Panc1 (cell line): ENCODE results near the gene NDUFS8. TPM values are rescaled to one million over a fixed set of nuclear protein-coding genes. Genes with fewer than 3 reads are reported as not detected.

Experiments used
- ATAC-seq: fragments of 200-7000 bp; cut with Tn5 transposase; 2 replicates; pipeline ENCODE4 v1.9.1; 2020; ENCODE audit warnings: mild to moderate bottlenecking, moderate library complexity
- BruUV-seq: library from RNA; stranded (reverse); fragments of 400-500 nt; replicated peaks from 2 replicates; lab custom pipeline; 2021; lab: Mats Ljungman, UMichigan
- CTCF ChIA-PET: fragments of 300-600 bp; sonication (Branson Sonifier 250); formaldehyde crosslinking; loops from one replicate; lab custom pipeline; 2022; ENCODE audit warnings: antibody characterized with exemption; lab: Charles Lee
- POLR2A ChIA-PET: fragments of 300-600 bp; sonication (Branson Sonifier 250); formaldehyde crosslinking; loops from one replicate; lab custom pipeline; 2022; ENCODE audit warnings: antibody characterized with exemption; lab: Charles Lee
- DNase-seq: peaks from one replicate; pipeline ENCODE4 v3.0.0-alpha.2; 2010; ENCODE audit warnings: low read depth, low spot score
- H3K27ac ChIP-seq: 2 replicates; pipeline ENCODE4 v1.5.1; 2011; ENCODE audit warnings: mild to moderate bottlenecking, low read length, inconsistent platforms
- H3K27me3 ChIP-seq: fragments of 200-500 bp; sonication (Bioruptor generic); 2 replicates; pipeline ENCODE4 v1.6.0; 2014; ENCODE audit warnings: low read length, inconsistent platforms; ENCODE audit not compliant: control insufficient read depth, insufficient read depth
- H3K36me3 ChIP-seq: fragments of 200-500 bp; sonication (Bioruptor generic); 2 replicates; pipeline ENCODE4 v1.5.1; 2014; ENCODE audit warnings: inconsistent platforms, mild to moderate bottlenecking, low read length, moderate library complexity; ENCODE audit not compliant: control insufficient read depth, insufficient read depth
- H3K4me1 ChIP-seq: 2 replicates; pipeline ENCODE4 v1.5.1; 2011; ENCODE audit warnings: inconsistent platforms, mild to moderate bottlenecking, low read length, moderate library complexity; ENCODE audit not compliant: control insufficient read depth, insufficient read depth
- H3K4me3 ChIP-seq, 2 experiments: 2 replicates each; pipeline ENCODE4 v1.5.1; 2011 to 2012; ENCODE audit warnings: low read depth in 2 of 2, low read length in 2 of 2, mild to moderate bottlenecking in 2 of 2, inconsistent platforms in 1 of 2, moderate library complexity in 1 of 2
- H3K9me3 ChIP-seq: fragments of 200-500 bp; sonication (Bioruptor generic); 2 replicates; pipeline ENCODE4 v1.5.1; 2014; ENCODE audit warnings: low read depth, mild to moderate bottlenecking, inconsistent platforms, low read length, moderate library complexity; ENCODE audit not compliant: control insufficient read depth, insufficient read depth
- POLR2AphosphoS5 ChIP-seq: IDR thresholded peaks from 2 replicates; pipeline ENCODE4 v1.6.1; 2012; ENCODE audit warnings: mild to moderate bottlenecking, low read depth, low read length, moderate library complexity
- SIN3A ChIP-seq: IDR thresholded peaks from 2 replicates; pipeline ENCODE4 v1.6.1; 2012; ENCODE audit warnings: low read depth, mild to moderate bottlenecking, low read length, moderate library complexity, borderline replicate concordance; ENCODE audit not compliant: insufficient read depth
- TCF7L2 ChIP-seq: IDR thresholded peaks from 2 replicates; pipeline ENCODE4 v1.6.1; 2011; ENCODE audit warnings: mild to moderate bottlenecking, low read depth, low read length, inconsistent platforms
- in situ Hi-C: cut with HindIII; loops from 2 replicates; pipeline ENCODE4 v1.10.0; 2016; ENCODE audit warnings: low sequenced_read_pairs, low pct_unique_long_range_greater_than_20kb
- intact Hi-C: fragments of 100-400 bp; cut with micrococcal nuclease; formaldehyde crosslinking; loops from one replicate; pipeline ENCODE4 v1.10.0; 2022; ENCODE audit not compliant: unreplicated experiment
- total RNA-seq: library from RNA; stranded (reverse); gene quantifications from one replicate; pipeline ENCODE4 v1.2.1, GENCODE V29; 2021; ENCODE audit not compliant: unreplicated experiment
- TF ChIP-seq, protein P1 (sequence below), 2 experiments: IDR thresholded peaks; 2 replicates each; pipeline ENCODE4 v1.6.1; 2011 to 2012; ENCODE audit warnings: low read depth in 2 of 2, control low read depth in 1 of 2, low read length in 1 of 2, mild to moderate bottlenecking in 1 of 2, moderate library complexity in 1 of 2; ENCODE audit not compliant: insufficient read depth in 1 of 2
- TF ChIP-seq, protein P2 (sequence below): fragments of 450-650 bp; IDR thresholded peaks from 2 replicates; pipeline ENCODE4 v1.5.1; 2017; ENCODE audit warnings: mild to moderate bottlenecking

Gene NDUFS8
- total RNA-seq, 1 experiment from 2014 or later: 289 TPM

DNA sequence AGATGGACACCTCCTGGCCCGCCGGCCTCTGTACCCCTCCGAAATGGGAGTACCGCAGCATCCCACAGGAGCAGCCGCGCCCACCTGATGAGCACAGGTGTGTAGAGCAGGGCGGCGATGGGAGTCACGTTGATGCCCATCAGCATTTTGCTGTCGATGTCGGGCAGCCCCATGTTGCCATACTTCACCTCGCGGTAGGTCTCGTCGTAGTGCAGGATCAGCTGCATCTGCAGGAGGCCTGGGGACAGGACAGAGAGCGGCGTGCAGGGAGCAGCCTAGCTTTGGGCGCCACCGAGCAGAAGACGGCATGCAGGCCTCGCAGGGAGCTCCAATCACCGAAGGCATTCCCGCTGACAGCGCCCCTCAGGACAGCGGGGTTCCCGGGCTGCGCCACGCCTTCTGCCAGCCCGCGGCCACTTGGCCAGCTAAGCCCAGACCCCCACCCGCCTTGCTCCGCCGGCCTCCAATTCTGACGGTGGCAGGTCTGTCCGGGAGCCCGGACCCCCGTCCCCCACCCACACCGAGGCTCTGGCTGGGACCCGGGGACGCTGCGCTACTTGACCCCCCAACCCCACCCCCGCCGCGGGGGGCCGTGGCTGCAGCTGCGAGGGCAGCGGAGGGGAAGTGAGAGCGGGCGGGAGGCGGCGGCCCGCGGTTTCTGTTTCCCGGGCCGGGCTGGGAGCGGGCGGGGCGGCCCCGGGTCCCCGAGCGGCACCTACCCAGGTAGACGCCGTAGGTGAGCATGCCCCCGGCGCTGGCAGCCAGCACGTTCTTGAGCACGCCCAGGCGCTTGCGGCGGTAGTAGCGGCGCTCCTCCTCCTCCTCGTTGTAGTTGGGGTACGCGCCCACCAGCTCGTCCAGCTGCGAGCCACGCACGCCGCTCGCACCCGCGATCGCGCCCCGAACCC is 27.3 kb upstream of the NDUFS8 start:
- H3K4me3 ChIP-seq: peak overlapping the region; percentile 51 to 66
- H3K27me3 ChIP-seq: no peaks in the 10 kb centered on the region
- no TSS peak for BruUV-seq
- in situ Hi-C loops (no loop called here), intact Hi-C loops (no loop called here)
- H3K4me1 ChIP-seq: peaks cover 11% of the 10 kb centered on the region
- ATAC-seq: peak; percentile 67
- H3K9me3 ChIP-seq: no peaks in the 10 kb centered on the region
- no peak for DNase-seq
- ChIA-PET POLR2A (interaction anchor here (0.6 kb wide), 1 partner anchor 110 kb away, joined by 11 read pairs; no protein-coding TSS in a partner anchor), CTCF (no interaction called here)
- H3K27ac ChIP-seq: no peak overlapping the region
- no peak for TF ChIP-seq TCF7L2
- TF ChIP-seq, protein P1, sequence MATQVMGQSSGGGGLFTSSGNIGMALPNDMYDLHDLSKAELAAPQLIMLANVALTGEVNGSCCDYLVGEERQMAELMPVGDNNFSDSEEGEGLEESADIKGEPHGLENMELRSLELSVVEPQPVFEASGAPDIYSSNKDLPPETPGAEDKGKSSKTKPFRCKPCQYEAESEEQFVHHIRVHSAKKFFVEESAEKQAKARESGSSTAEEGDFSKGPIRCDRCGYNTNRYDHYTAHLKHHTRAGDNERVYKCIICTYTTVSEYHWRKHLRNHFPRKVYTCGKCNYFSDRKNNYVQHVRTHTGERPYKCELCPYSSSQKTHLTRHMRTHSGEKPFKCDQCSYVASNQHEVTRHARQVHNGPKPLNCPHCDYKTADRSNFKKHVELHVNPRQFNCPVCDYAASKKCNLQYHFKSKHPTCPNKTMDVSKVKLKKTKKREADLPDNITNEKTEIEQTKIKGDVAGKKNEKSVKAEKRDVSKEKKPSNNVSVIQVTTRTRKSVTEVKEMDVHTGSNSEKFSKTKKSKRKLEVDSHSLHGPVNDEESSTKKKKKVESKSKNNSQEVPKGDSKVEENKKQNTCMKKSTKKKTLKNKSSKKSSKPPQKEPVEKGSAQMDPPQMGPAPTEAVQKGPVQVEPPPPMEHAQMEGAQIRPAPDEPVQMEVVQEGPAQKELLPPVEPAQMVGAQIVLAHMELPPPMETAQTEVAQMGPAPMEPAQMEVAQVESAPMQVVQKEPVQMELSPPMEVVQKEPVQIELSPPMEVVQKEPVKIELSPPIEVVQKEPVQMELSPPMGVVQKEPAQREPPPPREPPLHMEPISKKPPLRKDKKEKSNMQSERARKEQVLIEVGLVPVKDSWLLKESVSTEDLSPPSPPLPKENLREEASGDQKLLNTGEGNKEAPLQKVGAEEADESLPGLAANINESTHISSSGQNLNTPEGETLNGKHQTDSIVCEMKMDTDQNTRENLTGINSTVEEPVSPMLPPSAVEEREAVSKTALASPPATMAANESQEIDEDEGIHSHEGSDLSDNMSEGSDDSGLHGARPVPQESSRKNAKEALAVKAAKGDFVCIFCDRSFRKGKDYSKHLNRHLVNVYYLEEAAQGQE (IDR thresholded peaks at IDR 0.05; ENCODE audit: insufficient read depth in 1 of 2, low read depth in 2 of 2, low read length in 1 of 2): no peak
- no peak; the same call in 1 of the 2 replicates for TF ChIP-seq SIN3A
- H3K36me3 ChIP-seq: no peaks in the 10 kb centered on the region

DNA sequence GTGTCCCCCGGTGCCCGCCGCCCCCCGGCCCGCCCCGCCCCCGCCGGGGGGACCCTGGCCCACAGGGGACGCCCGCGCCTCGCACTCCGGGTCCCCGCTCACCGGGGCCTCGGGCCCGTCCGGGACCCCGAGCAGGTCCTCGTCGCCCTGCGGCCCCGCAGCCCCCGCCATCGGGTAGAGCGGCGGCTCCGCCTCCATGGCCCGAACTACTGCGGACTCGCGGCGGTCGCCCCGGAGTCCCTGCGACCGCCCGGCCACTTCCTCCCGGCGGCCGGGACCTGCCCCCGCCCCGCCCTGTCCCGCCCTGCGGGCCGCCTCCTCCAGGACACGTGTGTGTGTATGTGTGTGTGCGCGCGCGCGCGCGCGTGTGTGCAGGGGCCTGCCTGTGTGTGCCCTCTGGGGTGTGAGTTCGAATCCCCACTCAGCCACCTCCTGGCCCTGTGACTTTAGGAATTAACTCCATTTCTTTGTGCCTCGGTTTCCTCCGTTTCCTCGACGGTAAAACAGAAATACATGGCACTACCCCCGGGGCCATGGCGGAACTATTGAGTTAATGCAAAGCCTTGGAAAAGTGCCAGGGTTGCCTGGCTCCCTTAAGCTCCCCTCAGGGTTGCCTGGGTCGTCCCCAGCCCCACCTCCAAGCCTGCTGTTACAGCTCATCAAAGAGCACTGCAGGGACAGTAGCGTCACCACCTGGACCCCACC is 26.5 kb upstream of the NDUFS8 start, which contains the start of gene UNC93B1:
UNC93B1 (minus strand) TSS at position 252 of the 705 bp plus-strand sequence; CDS start at position 198, 54 bp downstream.
- Histone ChIP-seq H3K27me3 (no peaks in the 10 kb centered on the region), H3K27ac (peak within 1 kb of the TSS; percentile 80), H3K9me3 (no peaks in the 10 kb centered on the region), H3K4me3 (peak within 1 kb of the TSS; percentile 51 to 66), H3K4me1 (peaks cover 15% of the 10 kb centered on the region), H3K36me3 (no peaks in the 10 kb centered on the region)
- BruUV-seq: no TSS peak
- in situ Hi-C loops (no loop called here), intact Hi-C loops (no loop called here)
- TF ChIP-seq TCF7L2 (no peak), SIN3A (peak; percentile 83; the same call in 1 of the 2 replicates), POLR2AphosphoS5 (peak; percentile 59; the same call in 1 of the 2 replicates)
- TF ChIP-seq, protein P2, sequence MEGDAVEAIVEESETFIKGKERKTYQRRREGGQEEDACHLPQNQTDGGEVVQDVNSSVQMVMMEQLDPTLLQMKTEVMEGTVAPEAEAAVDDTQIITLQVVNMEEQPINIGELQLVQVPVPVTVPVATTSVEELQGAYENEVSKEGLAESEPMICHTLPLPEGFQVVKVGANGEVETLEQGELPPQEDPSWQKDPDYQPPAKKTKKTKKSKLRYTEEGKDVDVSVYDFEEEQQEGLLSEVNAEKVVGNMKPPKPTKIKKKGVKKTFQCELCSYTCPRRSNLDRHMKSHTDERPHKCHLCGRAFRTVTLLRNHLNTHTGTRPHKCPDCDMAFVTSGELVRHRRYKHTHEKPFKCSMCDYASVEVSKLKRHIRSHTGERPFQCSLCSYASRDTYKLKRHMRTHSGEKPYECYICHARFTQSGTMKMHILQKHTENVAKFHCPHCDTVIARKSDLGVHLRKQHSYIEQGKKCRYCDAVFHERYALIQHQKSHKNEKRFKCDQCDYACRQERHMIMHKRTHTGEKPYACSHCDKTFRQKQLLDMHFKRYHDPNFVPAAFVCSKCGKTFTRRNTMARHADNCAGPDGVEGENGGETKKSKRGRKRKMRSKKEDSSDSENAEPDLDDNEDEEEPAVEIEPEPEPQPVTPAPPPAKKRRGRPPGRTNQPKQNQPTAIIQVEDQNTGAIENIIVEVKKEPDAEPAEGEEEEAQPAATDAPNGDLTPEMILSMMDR: no peak
- TF ChIP-seq, protein P1 (IDR thresholded peaks at IDR 0.05; ENCODE audit: insufficient read depth in 1 of 2, low read depth in 2 of 2, low read length in 1 of 2): 0 out of 4 replicates have a peak, but pooled peaks of 1 of the 2 experiments have one; percentile 21
- DNase-seq: no peak
- ATAC-seq: peak; percentile 94
- ChIA-PET CTCF (no interaction called here), POLR2A (no interaction called here)
